ENCODE data around the gene CHRM1. TPM values are rescaled to one million over a fixed set of nuclear protein-coding genes. Genes with fewer than 3 reads are reported as not detected.

Gene CHRM1
- total RNA-seq, 1 donor from 2014 or later, result not detected

- no peak overlapping the region for H3K9ac ChIP-seq
- Mint-ChIP-seq H3K27me3 (ENCODE audit: insufficient read depth, low read depth) (peaks cover 20% of the 10 kb centered on the region), H3K36me3 (no peaks in the 10 kb centered on the region), H3K27ac (no peak overlapping the region), H3K4me3 (no peak overlapping the region), H3K9me3 (peaks cover 2% of the 10 kb centered on the region), H3K4me1 (peaks cover 13% of the 10 kb centered on the region)
- H3K4me2 ChIP-seq, result no peak overlapping the region
- H3F3A ChIP-seq (ENCODE audit: low read depth), result peaks cover 5% of the 10 kb centered on the region
- no peak overlapping the region for H3K4me3 ChIP-seq
- H3K4me1 ChIP-seq, result peaks cover 5% of the 10 kb centered on the region
- TF ChIP-seq EZH2phosphoT487 (IDR thresholded peaks at IDR 0.05) (no peak), EZH2 (IDR thresholded peaks at IDR 0.05) (no peak), CTCF (IDR thresholded peaks at IDR 0.05) (no peak)
- H3K27me3 ChIP-seq, result peaks cover 16% of the 10 kb centered on the region
- no peaks in the 10 kb centered on the region for H3K79me2 ChIP-seq (ENCODE audit: low read depth)
- no peak overlapping the region for H3K27ac ChIP-seq
- no peaks in the 10 kb centered on the region for H3K36me3 ChIP-seq
- no peaks in the 10 kb centered on the region for H4K20me1 ChIP-seq (ENCODE audit: low read depth)
- DNase-seq (ENCODE audit: low spot score), result no peak
- no peaks in the 10 kb centered on the region for H3K9me3 ChIP-seq (ENCODE audit: low read depth)
- H2AFZ ChIP-seq (replicated peaks), result no peak overlapping the region
These were observed 2.6 kb downstream of the CHRM1 start for GRCh38 chr11:62918531-62918930.

GRCh38 chr11:62917906-62918502, 3.2 kb downstream of the CHRM1 start:
- Mint-ChIP-seq H3K27ac (peak overlapping the region; percentile 50), H3K9me3 (peaks cover 2% of the 10 kb centered on the region), H3K36me3 (no peaks in the 10 kb centered on the region), H3K4me3 (no peak overlapping the region), H3K27me3 (ENCODE audit: insufficient read depth, low read depth) (peaks cover 15% of the 10 kb centered on the region), H3K4me1 (peaks cover 11% of the 10 kb centered on the region)
- Histone ChIP-seq H3K9ac (no peak overlapping the region), H3K36me3 (no peaks in the 10 kb centered on the region), H3K27ac (no peak overlapping the region), H3K9me3 (ENCODE audit: low read depth) (no peaks in the 10 kb centered on the region), H2AFZ (replicated peaks) (no peak overlapping the region), H3K4me3 (no peak overlapping the region), H3K4me1 (peaks cover 5% of the 10 kb centered on the region), H3K27me3 (peaks cover 11% of the 10 kb centered on the region), H3K4me2 (no peak overlapping the region), H3K79me2 (ENCODE audit: low read depth) (no peaks in the 10 kb centered on the region), H4K20me1 (ENCODE audit: low read depth) (no peaks in the 10 kb centered on the region), H3F3A (ENCODE audit: low read depth) (peaks cover 4% of the 10 kb centered on the region)
- DNase-seq (ENCODE audit: low spot score), result no peak
- no peak for TF ChIP-seq EZH2 (IDR thresholded peaks at IDR 0.05)
- no peak for TF ChIP-seq CTCF (IDR thresholded peaks at IDR 0.05)

GRCh38 chr11:62914416-62914815, 6.7 kb downstream of the CHRM1 start:
- Histone ChIP-seq H3K4me3 (no peak overlapping the region), H3K27me3 (no peaks in the 10 kb centered on the region), H3K9ac (no peak overlapping the region), H4K20me1 (ENCODE audit: low read depth) (no peaks in the 10 kb centered on the region), H3K9me3 (ENCODE audit: low read depth) (no peaks in the 10 kb centered on the region), H3K27ac (no peak overlapping the region), H3K4me1 (peaks cover under 1% of the 10 kb centered on the region), H2AFZ (replicated peaks) (no peak overlapping the region), H3F3A (ENCODE audit: low read depth) (no peaks in the 10 kb centered on the region), H3K36me3 (no peaks in the 10 kb centered on the region), H3K79me2 (ENCODE audit: low read depth) (no peaks in the 10 kb centered on the region), H3K4me2 (no peak overlapping the region)
- TF ChIP-seq EZH2 (IDR thresholded peaks at IDR 0.05) (no peak), EZH2phosphoT487 (IDR thresholded peaks at IDR 0.05) (no peak), CTCF (IDR thresholded peaks at IDR 0.05) (no peak)
- Mint-ChIP-seq H3K36me3 (no peaks in the 10 kb centered on the region), H3K9me3 (peaks cover 2% of the 10 kb centered on the region), H3K27me3 (ENCODE audit: insufficient read depth, low read depth) (peaks cover 7% of the 10 kb centered on the region), H3K4me1 (no peaks in the 10 kb centered on the region), H3K27ac (no peak overlapping the region), H3K4me3 (no peak overlapping the region)
- DNase-seq (ENCODE audit: low spot score), result no peak

Data from neural progenitor cell (in vitro differentiated cells).